GM21423 (cell line): ENCODE results near the gene ZNF674.
"Not testable (repeated sequence)": the region's sequence is repeated elsewhere in the genome, so short reads cannot be mapped to it uniquely, and the experiment has no call there.

ENCODE experiments used
- ATAC-seq: cut with Tn5 transposase; IDR thresholded peaks from one replicate; pipeline ENCODE4 v1.9.1; 2021; ENCODE audit warnings: mild to moderate bottlenecking, moderate library complexity; ENCODE audit not compliant: unreplicated experiment

Gene ZNF674

GRCh38 chrX:46478634-46479033 lies 66.6 kb downstream of the ZNF674 start:
- not testable (repeated sequence) for ATAC-seq

GRCh38 chrX:46477435-46477834 lies 67.8 kb downstream of the ZNF674 start:
- ATAC-seq = no peak

GRCh38 chrX:46465203-46465602 lies 80.0 kb downstream of the ZNF674 start:
- no peak for ATAC-seq

GRCh38 chrX:46463682-46464081 lies 81.5 kb downstream of the ZNF674 start:
- no peak for ATAC-seq

GRCh38 chrX:46461660-46462191 lies 83.5 kb downstream of the ZNF674 start:
- ATAC-seq = peak; percentile 98

- not testable (repeated sequence) for ATAC-seq
These were observed 84.2 kb downstream of the ZNF674 start for GRCh38 chrX:46460801-46461659.

GRCh38 chrX:46459603-46460002 lies 85.6 kb downstream of the ZNF674 start:
- no peak for ATAC-seq

- no peak for ATAC-seq
These were observed 88.9 kb downstream of the ZNF674 start for GRCh38 chrX:46456125-46456922.
